ENCODE results near the gene KIRREL3.

GRCh38 chr11:126409620-126409985 lies 591.0 kb downstream of the KIRREL3 start:
- TF ChIP-seq CTCF (IDR thresholded peaks at IDR 0.05; ENCODE audit: low read depth, low read length) (no peak), EZH2phosphoT487 (IDR thresholded peaks at IDR 0.05; ENCODE audit: low read depth) (no peak)
